Activated CD4-positive, alpha-beta T cell treated with anti-CD3 and anti-CD28 coated beads for 24 hours (primary cell): ENCODE results near the gene LAMB1.

ENCODE experiments used
- DNase-seq, 2 donors: peaks; one replicate each; pipeline ENCODE4 v3.0.0-alpha.2; 2020; ENCODE audit warnings: low read depth in 2 of 2

LAMB1 gene

DNA sequence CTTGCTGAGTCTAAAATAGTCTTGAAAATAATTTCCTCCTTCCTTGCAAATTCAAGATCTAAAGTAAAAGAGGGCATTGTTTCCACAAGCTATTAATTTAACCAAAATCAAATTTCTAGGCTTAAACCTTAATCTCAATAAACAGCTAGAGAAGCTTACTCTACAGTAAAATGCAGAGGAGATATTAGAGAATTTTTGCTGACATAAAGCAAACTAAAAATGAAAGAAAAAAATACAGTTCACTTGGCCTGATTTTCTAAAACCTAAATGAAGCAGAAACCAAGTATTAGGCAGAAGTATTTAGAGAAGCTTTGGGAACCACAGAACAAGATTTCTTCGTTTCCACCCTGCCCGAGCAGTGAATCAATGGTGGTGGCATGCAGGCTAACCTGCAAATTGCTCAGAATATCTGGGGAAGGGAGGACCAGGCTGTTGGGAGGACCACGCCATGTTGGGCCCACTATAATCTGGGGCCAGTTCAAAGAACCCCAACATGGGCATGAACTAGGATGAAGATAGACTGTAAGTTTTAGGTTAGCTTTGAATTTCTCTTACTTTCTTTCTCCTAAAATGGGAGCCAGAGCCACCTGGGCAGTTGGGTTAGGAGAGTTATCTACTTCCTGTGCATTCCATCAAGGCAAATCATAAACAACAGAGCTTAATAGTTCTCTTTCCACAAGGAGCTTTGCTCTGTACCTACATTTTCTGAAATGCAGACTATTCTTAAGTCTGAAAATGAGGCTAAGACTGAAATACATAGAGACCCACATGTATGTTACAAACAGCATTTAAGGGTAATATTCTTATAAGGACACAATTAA is 4.1 kb downstream of the LAMB1 start:
- DNase-seq, result no peak

- no peak for DNase-seq
These were observed 4.8 kb downstream of the LAMB1 start for GRCh38 chr7:107998150-107998549.

GRCh38 chr7:107996072-107996882 is 6.7 kb downstream of the LAMB1 start:
- no peak for DNase-seq

DNA sequence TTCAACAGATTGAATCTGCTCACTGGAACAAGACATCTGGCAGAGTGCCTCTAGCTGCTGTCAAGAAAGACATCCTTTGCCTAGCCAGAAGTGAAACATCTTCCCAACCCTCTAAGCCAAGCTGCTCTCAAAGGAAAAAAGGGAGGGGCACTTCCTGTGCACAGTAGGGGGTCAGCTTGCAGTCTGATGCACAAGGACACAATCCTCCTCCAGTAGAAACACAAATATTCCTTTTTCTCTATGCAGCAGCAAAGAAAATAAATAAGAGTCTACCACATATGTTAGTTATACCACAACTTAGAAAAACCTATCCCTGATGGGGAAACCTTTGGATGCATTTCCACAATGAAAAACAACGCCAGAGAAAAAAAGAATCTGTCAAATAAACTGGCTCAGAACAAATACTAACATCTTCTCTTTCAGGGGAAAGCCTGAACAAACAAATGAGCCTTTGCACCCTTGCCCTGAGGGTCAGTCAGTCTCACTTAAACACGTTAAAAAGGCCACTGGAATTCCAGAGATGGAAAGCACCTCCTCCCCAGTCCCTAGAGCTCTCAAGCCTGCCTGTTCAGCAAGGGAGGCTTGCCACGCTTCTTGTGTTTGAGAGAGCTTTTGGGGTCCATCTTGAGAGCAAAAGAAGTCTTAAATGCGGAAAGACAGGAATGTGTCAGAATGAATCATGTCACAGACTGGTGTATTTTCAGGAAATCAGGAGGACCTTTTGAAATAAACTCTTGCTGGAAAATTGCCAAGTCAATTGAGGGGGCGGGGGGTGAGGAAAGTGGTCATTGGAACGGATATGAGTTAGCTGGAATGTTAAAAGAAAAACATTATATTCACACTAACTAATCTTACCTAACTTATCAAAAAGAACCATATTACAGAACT is 7.5 kb downstream of the LAMB1 start:
- DNase-seq, result no peak

DNA sequence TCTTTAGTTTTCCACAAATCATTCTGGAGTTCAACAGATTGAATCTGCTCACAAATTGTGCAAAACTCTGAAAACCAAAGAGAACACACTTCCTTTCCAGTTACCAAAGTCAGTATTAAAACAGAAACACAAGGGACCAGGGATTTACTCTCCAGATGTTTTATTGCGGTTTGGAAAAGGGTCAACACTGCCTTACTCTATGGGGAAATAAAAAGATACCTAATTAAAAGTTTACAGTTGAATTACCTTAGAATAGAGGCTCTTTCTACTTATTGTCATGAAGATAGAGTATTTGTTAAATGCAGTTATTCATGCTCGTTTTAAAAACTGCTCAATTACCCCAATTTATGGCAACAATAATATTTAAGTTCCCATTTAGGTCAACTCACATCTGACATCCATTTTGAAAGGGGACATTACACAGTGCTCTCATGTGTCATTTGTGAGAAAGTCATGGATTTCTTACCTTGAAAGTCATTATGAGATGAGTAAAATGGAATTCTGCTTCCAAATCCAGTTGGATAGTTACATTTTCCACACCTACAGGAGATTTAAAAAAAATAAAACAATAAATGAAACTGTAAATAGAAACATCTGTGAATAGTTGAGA is 8.4 kb downstream of the LAMB1 start:
- DNase-seq, result no peak

DNA sequence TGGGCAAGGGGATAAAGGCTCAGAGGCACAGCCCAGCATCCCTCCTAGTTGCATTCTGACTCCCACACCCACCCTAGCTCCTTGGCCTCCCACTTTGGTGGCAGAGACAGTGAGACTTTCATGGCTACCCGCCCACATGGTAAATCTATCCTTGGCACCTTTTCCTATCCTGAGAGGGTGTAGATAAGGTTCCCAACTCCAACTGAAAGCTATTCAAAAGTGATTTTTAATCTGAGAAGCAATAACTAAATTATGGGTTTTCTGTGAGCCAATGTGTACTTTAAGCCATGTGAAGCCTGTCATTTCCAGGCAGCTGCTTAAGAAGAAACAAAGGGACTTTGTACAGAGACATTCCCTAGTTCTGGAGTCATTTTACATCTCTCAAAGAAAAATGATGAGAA is 9.1 kb downstream of the LAMB1 start:
- DNase-seq, result no peak

- DNase-seq, result no peak
These were observed 13.2 kb downstream of the LAMB1 start for GRCh38 chr7:107989618-107990373.

DNA sequence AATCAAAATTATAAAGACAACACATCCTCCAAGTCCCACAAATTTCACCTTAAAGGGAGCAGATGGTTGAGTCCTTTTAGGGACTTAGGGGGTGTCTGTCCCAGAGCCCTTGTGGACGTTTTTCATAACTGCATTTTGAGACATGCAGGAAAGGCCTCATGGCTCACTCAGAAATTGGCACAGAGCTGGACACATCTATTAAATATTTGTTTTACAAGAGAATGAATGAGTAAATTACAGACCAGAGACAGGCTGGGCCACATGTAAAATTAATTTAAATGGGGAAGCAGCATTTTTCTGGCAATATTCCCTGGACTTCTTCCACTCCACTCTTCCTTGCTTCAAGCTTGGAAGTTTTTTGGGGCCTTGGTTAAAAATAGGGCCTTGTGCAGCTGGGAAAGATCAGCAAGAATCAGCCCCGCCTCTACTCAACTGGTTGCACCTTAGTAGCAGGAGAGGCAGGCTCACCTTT is 20.0 kb downstream of the LAMB1 start:
- DNase-seq, result no peak

- no peak for DNase-seq
These were observed 20.7 kb downstream of the LAMB1 start for GRCh38 chr7:107982042-107982840.

DNA sequence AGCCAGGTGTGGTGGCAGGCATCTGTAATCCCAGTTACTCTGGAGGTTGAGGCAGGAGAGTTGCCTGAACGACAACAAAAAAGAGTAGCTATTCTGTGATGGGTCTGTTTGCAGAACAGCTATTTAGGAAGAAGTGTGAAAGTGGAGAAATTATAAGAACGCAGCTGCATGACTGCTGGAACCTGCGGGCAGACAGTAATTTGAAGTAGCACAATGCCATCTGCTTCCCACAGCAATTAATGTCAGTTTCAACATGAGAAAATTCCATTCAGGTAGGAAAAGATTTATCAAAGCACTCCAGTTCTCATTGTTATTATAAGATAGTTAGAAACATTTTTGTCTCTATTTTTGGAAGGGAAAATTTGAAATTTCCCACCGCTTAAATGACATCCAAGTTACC is 21.5 kb downstream of the LAMB1 start:
- DNase-seq, result no peak

GRCh38 chr7:107980671-107981190 is 22.2 kb downstream of the LAMB1 start:
- DNase-seq, result no peak

DNA sequence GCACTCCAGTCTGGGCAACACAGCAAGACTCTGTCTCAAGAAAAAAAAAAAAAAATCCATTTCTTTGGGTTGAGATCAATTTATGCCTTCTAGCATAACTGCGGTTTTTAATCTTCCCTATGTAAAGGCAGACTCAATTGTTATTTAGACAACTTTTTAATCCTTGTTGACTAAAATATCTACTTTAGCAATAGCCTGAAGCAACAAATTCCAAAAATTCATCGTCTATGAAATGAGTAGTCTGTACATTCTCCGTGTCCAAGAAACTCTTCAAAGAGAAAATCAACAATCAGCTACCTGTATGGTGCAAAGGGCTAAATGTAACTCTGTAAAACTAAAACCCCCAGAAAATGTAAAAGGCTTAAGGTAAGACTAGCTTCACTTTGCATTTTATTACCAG is 22.8 kb downstream of the LAMB1 start:
- no peak for DNase-seq

GRCh38 chr7:107978815-107979408 is 24.0 kb downstream of the LAMB1 start:
- no peak for DNase-seq

GRCh38 chr7:107977048-107977447 is 25.9 kb downstream of the LAMB1 start:
- DNase-seq, result no peak

GRCh38 chr7:107976620-107977019 is 26.3 kb downstream of the LAMB1 start:
- no peak for DNase-seq

DNA sequence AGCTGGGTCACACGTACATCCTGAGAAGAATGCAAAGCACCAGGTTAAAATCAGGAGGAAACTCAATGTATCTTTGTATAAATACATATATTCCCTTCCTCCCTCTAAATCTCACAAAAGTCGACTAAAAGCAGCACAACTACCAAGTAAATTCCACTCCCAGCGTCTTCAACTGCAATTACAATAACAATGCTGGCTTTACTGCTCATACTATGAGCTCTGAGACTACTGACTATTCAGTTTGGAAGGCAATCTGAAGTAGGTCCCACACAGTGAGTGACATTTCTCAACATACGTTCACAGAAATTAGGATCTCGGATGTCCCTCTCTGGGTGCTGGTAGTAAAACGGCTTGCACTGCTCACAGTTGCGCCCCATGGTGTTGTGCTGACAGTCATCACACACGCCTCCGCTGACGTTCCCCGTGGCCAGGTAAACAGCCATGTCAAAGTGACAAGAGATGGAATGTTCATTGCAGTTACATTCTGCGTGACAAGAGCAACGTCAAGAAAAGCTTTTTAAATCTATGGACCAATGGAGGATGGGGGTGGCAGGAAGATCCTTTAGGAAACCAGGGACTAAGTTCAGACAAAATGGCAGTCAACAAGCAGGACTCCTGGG is 27.5 kb downstream of the LAMB1 start:
- no peak for DNase-seq

DNA sequence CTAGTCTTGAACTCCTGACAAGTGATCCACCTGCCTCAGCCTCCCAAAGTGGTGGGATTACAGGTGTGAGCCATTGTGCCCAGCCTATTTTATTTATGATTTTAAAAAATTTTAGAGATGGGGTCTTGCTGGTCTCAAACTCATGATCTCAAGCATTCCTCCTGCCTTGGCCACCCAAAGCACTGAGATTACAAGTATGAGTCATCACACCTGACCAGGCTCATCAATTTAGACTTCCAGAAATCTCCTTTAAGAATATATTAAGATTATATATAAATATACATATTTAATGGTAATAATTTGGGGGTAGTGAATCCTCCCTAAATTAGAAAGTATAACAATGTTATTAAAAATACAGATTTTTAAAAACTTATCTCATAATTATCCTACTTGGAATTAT is 29.1 kb downstream of the LAMB1 start:
- no peak for DNase-seq

GRCh38 chr7:107972941-107973376 is 30.0 kb downstream of the LAMB1 start:
- no peak for DNase-seq

GRCh38 chr7:107972075-107972482 is 30.9 kb downstream of the LAMB1 start:
- no peak for DNase-seq
